Measurements from ENCODE around the gene IGFLR1.

The IGFLR1 gene, protein sequence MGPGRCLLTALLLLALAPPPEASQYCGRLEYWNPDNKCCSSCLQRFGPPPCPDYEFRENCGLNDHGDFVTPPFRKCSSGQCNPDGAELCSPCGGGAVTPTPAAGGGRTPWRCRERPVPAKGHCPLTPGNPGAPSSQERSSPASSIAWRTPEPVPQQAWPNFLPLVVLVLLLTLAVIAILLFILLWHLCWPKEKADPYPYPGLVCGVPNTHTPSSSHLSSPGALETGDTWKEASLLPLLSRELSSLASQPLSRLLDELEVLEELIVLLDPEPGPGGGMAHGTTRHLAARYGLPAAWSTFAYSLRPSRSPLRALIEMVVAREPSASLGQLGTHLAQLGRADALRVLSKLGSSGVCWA

DNA sequence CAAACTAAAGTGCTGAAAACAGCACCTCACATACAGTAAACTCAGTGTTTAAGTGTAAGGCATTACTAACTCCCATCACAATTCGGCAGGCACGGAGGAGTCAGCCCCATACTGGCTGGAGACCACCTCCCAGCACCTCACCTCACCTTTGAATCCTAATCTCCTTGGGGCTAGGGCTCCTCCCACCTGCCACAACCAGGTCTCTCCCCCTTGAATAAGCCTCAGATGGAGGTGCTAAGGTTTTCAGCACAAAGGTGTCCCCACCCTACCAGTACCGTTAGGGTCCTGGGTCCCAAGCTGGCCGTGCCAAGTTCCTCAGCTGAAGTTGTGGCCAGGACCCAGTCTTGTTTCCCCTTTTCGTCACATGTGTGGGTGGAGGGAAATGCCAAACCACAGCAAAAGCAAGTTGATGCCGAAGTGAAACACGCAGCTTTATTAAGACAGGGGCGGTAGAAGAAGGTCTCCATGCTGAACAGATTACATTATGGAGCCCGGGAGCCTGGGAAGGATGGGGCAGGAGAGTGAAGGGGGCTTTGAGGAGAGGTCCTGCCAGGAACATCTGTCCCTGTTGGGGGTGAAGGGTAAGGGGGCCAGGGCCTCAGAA, at the start of gene IGFLR1:
IGFLR1 (minus strand) TSS at position 332 of the 604 bp plus-strand sequence. CDS start 1,272 bp downstream, outside the sequence.
- no peak for DNase-seq (ENCODE audit: low read depth)

DNA sequence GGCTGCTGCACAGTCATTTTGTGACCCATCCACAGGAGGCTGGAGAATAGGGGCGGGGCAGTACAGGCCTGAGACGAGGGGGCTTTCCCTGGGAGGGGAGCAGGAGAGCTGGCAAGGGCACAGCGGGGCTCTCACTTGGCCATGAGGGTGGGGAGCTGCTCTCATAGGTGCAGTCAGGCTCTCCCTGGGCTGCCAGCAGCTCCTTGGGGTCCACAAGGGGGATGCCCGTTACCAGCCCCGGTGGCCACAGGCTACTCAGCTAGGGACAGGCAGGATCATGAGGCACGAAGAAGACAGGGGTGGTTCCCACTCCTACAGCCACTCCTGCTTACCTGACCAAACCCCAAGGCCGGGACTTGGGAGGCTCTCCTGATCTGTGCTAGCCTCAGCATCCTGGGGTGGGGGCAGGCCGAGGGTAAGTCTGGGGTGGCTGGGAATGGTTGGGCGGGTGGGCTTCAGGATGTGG, 49.6 kb upstream of the IGFLR1 start:
- DNase-seq (ENCODE audit: low read depth), result no peak

- no peak for DNase-seq (ENCODE audit: low read depth)
These were observed 48.9 kb upstream of the IGFLR1 start for GRCh38 chr19:35790981-35791813.

DNA sequence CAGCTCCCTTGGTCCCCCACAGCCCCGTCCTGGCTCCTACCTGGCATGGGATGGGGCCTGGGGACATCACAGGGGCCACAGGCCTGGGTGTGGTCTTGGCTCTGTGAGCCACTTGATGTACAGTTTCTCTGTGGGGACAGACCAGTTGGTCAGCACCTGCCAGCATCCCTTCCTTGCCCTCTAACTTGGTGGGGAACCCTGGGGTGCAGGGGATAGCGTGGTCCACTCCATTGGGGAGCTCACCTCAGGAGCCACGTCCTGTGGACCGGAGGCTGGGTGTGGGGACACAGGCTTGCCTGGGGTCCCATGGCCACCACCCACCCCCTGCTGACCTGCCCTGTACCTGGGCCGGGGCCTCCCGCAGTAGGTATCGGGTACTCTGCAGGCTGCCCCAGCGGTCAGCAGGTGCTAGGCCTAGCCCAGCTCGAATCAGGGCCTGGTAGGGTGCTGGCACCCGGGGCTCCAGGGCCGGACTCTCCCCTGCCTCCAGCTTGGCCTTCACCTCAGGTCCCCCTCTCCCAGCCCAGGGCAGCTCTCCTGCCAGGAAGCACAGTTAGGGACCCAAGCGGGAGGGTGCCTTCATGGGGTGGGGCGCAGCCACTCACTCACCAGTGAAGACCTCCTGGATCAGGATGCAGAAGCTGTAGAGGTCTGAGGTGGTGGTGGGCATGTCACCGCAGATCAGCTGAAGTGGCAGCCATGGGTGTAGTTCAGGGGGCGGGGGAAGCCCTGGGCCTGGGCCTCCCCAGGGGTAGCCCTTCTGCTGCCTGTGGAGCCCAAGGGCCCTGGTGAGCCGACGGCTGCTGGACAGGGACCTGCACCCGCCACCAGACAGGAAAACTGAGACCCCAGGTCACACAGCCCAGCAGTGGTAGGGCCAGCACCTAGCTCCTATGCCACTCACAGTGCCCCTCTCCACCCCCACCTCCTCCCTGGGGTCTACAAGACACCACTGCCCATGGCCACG, 48.0 kb upstream of the IGFLR1 start:
- DNase-seq (ENCODE audit: low read depth), result no peak

DNA sequence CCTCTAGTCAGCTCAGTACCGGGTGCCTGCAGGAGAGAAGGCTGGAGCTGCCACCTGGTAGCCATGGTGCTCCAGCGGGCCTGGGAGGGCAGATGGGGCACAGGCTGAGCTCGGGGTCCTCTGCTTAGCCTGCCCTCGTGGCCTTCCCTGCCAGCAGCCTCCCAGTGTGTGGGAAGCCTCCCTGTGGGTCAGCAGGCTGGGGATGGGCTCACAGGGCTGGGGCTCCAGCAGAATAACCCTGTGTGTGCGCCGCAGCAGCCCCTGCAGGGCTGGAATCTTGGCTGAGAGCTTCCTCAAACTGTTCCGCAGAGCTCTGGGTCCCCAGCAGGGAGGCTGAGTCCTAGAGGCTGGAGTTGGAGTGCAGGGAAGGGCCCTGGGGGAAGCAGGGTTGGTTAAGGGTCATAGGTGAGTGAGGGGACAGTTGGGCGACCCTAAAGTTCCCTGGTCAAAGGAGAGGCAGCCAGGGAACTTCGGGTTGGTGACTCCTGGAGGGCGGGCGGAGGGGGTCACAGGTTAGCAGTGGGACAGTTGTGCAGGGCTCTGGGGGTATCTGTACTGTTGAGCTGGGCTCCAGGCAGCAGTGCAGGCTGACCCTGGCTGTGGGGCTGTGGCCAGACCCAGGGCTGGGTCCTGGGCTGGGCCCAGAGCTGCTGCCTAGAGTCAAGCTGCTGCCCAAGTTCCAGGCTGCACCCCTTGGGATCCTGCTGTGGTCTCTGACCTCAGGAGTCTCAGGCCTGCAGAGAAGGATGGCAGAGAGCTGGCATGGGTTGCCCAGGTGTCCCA, 47.1 kb upstream of the IGFLR1 start:
- no peak for DNase-seq (ENCODE audit: low read depth)

DNA sequence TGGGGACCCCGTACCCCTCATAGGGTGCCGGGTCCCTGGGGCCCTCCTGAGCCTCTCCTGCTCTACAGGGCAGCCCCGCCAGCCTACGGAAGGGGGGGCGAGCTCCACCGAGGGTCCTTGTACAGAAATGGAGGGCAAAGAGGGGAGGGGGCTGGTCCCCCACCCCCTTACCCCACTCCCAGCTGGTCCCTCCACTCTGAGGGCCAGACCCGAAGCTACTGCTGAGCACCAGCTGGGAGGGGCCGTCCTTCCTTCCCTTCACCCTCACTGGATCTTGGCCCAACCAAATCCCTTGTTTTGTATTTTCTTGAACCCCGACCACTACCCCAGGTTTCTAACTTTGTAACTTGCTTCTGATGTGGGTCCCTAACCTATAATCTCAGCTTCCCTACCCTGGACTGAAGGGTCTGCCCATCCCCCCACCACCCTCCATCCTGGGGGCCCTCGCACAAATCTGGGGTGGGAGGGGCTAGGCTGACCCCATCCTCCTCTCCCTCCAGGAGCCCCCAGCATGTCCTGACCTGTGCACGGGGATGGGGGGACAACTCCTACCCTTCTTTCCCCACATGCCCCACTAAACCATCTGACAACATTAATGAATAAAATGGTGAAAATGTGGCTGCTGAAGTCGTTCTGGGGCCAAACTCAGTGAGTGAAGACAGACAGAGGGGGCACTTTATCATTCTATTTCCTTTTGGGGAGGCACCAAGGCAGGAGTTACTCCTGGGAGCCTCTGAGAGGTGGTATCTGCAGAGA, 46.1 kb upstream of the IGFLR1 start:
- no peak for DNase-seq (ENCODE audit: low read depth)

DNA sequence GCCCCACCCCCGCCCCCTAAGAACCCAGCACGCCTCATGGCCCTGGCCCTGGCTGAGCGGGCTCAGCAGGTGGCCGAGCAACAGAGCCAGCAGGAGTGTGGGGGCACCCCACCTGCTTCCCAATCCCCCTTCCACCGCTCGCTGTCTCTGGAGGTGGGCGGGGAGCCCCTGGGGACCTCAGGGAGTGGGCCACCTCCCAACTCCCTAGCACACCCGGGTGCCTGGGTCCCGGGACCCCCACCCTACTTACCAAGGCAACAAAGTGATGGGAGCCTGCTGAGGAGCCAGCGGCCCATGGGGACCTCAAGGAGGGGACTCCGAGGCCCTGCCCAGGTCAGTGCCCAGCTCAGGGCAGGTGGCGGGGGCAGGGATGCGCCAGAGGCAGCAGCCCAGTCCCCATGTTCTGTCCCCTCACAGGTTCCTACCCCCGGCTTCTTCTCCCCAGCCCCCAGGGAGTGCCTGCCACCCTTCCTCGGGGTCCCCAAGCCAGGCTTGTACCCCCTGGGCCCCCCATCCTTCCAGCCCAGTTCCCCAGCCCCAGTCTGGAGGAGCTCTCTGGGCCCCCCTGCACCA, 45.1 kb upstream of the IGFLR1 start:
- no peak for DNase-seq (ENCODE audit: low read depth)

- DNase-seq (ENCODE audit: low read depth), result no peak
These were observed 44.3 kb upstream of the IGFLR1 start for GRCh38 chr19:35786299-35787160.

GRCh38 chr19:35785339-35785627, 43.0 kb upstream of the IGFLR1 start:
- no peak for DNase-seq (ENCODE audit: low read depth)

- DNase-seq (ENCODE audit: low read depth), result no peak
These were observed 42.5 kb upstream of the IGFLR1 start for GRCh38 chr19:35784503-35785338.

GRCh38 chr19:35783469-35784434, 41.5 kb upstream of the IGFLR1 start:
- no peak for DNase-seq (ENCODE audit: low read depth)

DNA sequence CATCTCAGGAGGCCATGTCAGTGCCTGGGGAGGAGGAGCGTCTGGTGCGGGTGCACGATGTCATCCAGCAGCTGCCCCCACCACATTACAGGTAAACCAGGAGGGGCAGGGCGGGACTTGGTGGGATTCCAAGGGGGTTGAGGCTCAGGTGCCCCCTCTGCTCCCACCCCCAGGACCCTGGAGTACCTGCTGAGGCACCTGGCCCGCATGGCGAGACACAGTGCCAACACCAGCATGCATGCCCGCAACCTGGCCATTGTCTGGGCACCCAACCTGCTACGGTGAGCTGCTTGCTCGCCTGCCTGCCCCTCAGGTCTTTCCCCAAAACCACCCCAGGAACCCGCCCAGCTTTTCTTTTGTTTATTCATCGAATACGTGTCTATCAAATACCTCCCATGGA, 40.3 kb upstream of the IGFLR1 start:
- DNase-seq (ENCODE audit: low read depth), result no peak

DNA sequence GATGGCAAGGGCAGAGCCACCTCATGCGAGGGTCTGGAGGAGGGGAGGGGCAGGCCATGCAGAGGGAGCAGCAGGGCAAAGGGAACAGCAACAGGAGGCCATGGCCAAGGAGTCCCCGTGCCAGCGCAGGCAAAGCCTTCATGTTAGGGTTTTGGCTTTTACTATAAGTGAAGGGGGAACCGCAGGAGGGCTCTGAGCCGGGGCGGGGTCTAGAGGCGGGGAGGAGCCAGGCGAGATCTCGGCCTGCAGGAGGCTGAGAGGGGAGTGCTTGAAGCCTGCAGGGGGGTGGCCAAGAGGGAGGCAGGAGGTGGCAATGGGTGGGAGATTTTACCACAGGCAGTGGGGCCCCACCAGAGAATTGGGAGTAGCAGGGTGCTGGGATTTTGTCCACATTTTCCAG, 39.4 kb upstream of the IGFLR1 start:
- no peak for DNase-seq (ENCODE audit: low read depth)

DNA sequence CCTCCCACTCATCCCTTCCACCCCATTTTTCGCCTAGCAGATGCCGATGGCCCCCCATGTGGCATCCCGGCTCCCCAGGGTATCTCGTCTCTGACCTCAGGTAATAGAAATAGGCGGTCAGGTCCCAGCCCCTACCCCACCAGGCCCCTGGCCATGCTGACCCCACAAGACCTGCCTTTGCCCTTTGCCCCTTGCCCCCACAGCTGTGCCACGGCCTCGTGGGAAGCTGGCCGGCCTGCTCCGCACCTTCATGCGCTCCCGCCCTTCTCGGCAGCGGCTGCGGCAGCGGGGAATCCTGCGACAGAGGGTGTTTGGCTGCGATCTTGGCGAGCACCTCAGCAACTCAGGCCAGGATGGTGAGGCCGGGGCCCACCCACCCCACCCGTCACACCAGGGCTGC, 38.5 kb upstream of the IGFLR1 start:
- DNase-seq (ENCODE audit: low read depth), result no peak

DNA sequence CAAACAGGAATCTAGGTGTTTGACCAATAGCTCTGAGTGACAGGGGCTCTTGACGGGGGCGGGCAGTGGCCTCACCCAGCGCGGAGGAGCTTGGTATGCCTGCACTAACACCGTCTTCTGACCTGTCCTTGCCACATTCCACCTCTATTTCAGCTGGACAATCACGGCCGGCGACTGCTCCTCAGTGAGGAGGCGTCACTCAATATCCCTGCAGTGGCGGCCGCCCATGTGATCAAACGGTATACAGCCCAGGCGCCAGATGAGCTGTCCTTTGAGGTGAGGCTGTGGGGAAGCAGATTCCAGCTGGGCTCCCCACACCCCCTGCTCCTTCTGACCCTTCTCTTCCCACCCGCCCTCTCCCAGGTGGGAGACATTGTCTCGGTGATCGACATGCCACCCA, 37.8 kb upstream of the IGFLR1 start:
- DNase-seq (ENCODE audit: low read depth), result no peak

GRCh38 chr19:35779033-35779432, 36.8 kb upstream of the IGFLR1 start:
- no peak for DNase-seq (ENCODE audit: low read depth)

DNA sequence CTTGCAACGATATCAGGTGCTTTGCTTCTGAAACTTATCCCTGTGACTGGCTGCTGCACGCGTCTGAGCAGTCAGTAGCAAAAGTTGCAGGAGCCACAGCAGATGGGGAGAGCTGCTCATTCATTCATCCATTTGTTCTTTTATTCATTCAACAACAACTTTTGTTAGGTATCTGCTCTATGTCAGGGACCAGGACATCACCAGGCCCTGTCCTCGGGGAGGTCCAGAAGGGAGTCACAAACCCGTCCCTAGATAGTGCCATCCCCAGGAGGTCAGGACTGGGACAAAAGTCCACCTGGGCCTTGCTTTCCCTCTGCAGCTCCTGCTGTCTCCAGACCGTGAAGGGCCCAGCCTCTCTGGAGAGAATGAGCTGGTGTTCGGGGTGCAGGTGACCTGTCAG, 35.7 kb upstream of the IGFLR1 start:
- no peak for DNase-seq (ENCODE audit: low read depth)
